GM12872 (cell line): ENCODE results near the gene USP47.

Experiments
- CTCF ChIP-seq: IDR thresholded peaks from 3 replicates; pipeline ENCODE4 v1.5.1; 2011; ENCODE audit warnings: low read depth, mild to moderate bottlenecking, low read length, moderate library complexity; ENCODE audit not compliant: insufficient read depth

The USP47 gene

DNA sequence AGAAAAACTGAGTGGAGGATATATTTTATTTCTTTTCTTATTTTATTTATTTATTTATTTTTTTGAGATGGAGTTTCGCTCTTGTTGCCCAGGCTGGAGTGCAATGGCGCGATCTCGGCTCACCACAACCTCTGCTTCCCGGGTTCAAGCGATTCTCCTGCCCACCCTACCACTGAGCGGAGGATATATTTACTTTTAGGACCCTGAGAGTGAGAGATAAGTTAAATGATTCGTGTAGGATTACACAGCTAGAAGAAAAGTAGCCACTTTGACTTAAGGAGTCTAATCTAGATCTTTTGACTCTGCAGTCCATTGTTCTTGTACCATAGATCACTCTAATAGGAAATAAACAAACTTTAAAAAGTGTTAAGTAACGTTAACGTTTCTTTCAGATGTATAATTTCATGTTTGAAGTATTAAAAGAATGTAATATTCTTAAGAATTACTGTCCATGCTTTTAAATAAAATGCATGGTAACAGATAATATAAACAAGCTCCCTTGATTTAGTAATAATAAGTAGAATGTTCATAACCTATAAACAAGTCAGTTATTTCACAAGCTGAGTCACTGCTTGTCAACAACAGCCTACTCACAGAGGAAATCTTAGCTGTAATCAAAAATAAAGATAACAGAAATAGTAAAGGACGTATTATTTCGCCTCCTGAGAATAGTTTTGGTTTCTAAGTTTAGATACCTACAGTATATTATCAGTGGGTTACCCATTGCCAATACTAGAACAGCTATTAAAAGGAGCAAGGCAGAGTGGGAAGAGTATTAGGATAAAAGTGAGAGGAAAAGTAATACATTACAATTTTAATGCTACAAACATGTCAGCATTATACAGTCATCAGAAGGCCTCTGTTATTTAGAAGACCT, 18.6 kb downstream of the USP47 start:
- TF ChIP-seq CTCF, result no peak

DNA sequence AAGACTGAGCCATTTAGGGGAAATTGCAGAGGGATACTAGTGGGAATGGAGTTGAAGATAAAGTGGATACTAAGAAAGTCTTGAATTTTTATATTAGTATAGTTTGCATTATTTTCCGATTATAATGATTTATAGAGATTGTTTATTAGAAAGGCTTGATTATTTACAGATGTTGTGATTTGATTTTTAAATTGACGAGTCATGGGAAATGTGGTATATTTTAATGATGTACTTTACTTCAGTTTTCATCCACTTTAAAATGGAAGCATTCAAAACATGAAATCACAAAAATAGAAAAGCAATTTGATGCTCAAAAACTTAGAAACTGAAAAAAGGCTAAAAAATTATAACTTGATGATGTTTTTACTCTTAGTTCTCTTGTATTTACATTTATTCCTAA, 21.2 kb downstream of the USP47 start:
- no peak for TF ChIP-seq CTCF

DNA sequence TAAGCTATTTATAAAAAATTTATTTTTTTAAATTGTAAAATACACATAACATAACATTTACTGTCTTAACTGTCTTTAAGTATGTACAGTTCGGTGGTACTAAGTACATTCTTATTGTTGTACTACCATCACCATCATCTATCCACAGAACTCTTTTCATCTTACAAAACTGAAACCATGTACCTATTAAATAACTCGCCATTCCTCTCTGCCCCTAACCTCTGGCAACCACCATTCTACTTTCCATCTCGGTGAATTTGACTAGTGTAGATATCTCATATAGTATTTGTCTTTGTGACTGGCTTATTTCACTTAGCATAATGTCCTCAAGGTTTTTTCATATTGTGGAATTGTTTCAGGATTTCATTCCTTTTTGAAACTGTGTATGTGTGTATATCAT, 22.6 kb downstream of the USP47 start:
- no peak for TF ChIP-seq CTCF

GRCh38 chr11:11864803-11865202, 23.0 kb downstream of the USP47 start:
- no peak for TF ChIP-seq CTCF

DNA sequence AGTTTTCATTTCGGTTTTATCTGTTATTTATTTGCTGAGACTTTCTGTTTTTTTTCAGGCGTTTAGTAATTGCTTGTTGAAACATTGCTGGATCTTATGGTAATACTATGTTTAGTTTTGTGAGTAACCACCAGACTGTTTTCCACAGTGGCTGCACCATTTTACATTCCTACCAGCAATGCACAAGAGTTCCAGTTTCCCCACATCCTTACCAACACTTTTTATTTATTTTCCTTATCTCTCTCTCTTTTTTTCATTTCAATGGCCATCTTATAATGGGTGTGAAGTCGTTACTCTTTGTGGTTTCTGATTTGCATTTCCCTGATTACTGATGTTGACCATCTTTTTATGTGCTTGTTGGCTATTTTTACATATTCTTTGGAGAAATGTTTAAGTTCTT, 23.7 kb downstream of the USP47 start:
- TF ChIP-seq CTCF, result no peak

- TF ChIP-seq CTCF, result no peak
These were observed 24.4 kb downstream of the USP47 start for GRCh38 chr11:11866203-11866602.

- TF ChIP-seq CTCF, result no peak
These were observed 25.9 kb downstream of the USP47 start for GRCh38 chr11:11867720-11868119.

GRCh38 chr11:11871991-11872401, 30.2 kb downstream of the USP47 start:
- TF ChIP-seq CTCF, result no peak
